MM.1S (cell line): ENCODE results near the gene RBFOX2.
A peak's percentile ranks its signal among the peaks of the same experiment; 100 is the strongest.
"Not testable (repeated sequence)": the region's sequence is repeated elsewhere in the genome, so short reads cannot be mapped to it uniquely, and the experiment has no call there.

Source experiments
- DNase-seq: peaks from one replicate; pipeline ENCODE4 v3.0.0-alpha.2; 2015
- H2AFZ ChIP-seq: fragments of 300-600 bp; sonication (generic); 2 replicates; pipeline ENCODE4 v1.6.0; 2016; ENCODE audit warnings: antibody characterized with exemption, low read length
- H3F3A ChIP-seq: fragments of 300-600 bp; sonication (generic); 2 replicates; pipeline ENCODE4 v1.6.1; 2016; ENCODE audit warnings: mild to moderate bottlenecking, antibody characterized with exemption, low read length, moderate library complexity, mixed read lengths; ENCODE audit not compliant: insufficient read depth
- H3K27ac ChIP-seq: fragments of 300-600 bp; sonication (generic); 2 replicates; pipeline ENCODE4 v1.5.1; 2016; ENCODE audit warnings: mild to moderate bottlenecking, low read length
- H3K27me3 ChIP-seq: fragments of 300-600 bp; sonication (generic); replicated peaks from 2 replicates; pipeline ENCODE4 v1.6.0; 2016; ENCODE audit warnings: low read length; ENCODE audit not compliant: insufficient read depth
- H3K36me3 ChIP-seq: fragments of 300-600 bp; sonication (generic); replicated peaks from 2 replicates; pipeline ENCODE4 v1.6.1; 2016; ENCODE audit warnings: mild to moderate bottlenecking, low read length, mixed read lengths; ENCODE audit not compliant: insufficient read depth
- H3K4me1 ChIP-seq: fragments of 300-600 bp; sonication (generic); 2 replicates; pipeline ENCODE4 v1.6.1; 2016; ENCODE audit warnings: low read length, mixed read lengths
- H3K4me2 ChIP-seq: fragments of 300-600 bp; sonication (generic); 2 replicates; pipeline ENCODE4 v1.6.0; 2016; ENCODE audit warnings: low read depth, low read length
- H3K4me3 ChIP-seq: fragments of 300-600 bp; sonication (generic); 2 replicates; pipeline ENCODE4 v1.5.1; 2016; ENCODE audit warnings: low read length, mixed read lengths
- H3K79me2 ChIP-seq: fragments of 300-600 bp; sonication (generic); 2 replicates; pipeline ENCODE4 v1.6.1; 2016; ENCODE audit warnings: mixed run types, low read length, mixed read lengths
- H3K9ac ChIP-seq: fragments of 300-600 bp; sonication (generic); 2 replicates; pipeline ENCODE4 v1.6.1; 2016; ENCODE audit warnings: low read length, mixed read lengths
- H3K9me2 ChIP-seq: fragments of 300-600 bp; sonication (generic); replicated peaks from 2 replicates; pipeline ENCODE4 v1.6.1; 2016; ENCODE audit warnings: mild to moderate bottlenecking, low read length, mixed read lengths; ENCODE audit not compliant: insufficient read depth
- H3K9me3 ChIP-seq: fragments of 300-600 bp; sonication (generic); replicated peaks from 2 replicates; pipeline ENCODE4 v1.6.1; 2016; ENCODE audit warnings: mild to moderate bottlenecking, low read length, mixed read lengths; ENCODE audit not compliant: insufficient read depth
- H4K20me1 ChIP-seq: fragments of 300-600 bp; sonication (generic); 2 replicates; pipeline ENCODE4 v1.6.1; 2016; ENCODE audit warnings: mild to moderate bottlenecking, low read length, moderate library complexity, mixed read lengths; ENCODE audit not compliant: insufficient read depth
- EZH2 ChIP-seq: fragments of 300-600 bp; sonication (generic); optimal IDR thresholded peaks from 2 replicates; pipeline ENCODE3; 2017; ENCODE audit warnings: low read depth, mild to moderate bottlenecking, antibody characterized with exemption, low read length, mixed read lengths
- EZH2phosphoT487 ChIP-seq: fragments of 300-600 bp; sonication (generic); IDR thresholded peaks from 2 replicates; pipeline ENCODE4 v1.6.1; 2018; ENCODE audit warnings: antibody characterized with exemption, low read length
- TF ChIP-seq, protein P1 (sequence below): fragments of 300-600 bp; sonication (generic); IDR thresholded peaks from 2 replicates; pipeline ENCODE4 v1.5.1; 2016; ENCODE audit warnings: antibody characterized with exemption, low read length, mixed read lengths

Gene RBFOX2

DNA sequence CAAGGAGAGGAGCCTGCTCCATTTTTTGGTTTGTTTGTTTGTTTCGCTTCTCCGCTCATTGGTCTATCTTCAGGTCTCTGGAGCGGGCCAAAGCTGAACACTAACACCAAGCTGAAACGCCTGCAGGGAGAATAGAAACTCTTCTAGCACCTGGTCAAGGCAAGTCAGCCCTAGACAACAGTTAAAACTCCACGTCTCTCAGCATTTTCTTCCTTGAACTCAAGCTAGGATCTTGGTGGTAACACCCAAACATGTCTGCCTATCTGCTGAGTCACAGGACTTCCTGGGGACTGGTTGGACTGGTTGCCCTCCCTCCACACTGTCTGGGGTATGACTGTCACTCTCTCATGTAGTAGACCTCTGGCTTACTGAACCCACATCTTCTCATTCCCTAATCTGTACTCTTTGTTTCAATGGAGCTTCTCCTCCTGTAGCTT lies 23.9 kb upstream of the RBFOX2 start:
- Histone ChIP-seq H3K9me3 (no peaks in the 10 kb centered on the region), H3K4me1 (no peaks in the 10 kb centered on the region), H3K4me3 (peak overlapping the region; percentile 27; the same call in 1 of the 2 replicates), H3F3A (no peaks in the 10 kb centered on the region), H3K9me2 (no peaks in the 10 kb centered on the region), H4K20me1 (no peaks in the 10 kb centered on the region), H3K36me3 (no peaks in the 10 kb centered on the region), H3K27ac (peak overlapping the region; percentile 62; the same call in 1 of the 2 replicates), H3K79me2 (no peaks in the 10 kb centered on the region), H3K4me2 (peak overlapping the region; percentile 35), H3K27me3 (no peaks in the 10 kb centered on the region), H2AFZ (peak overlapping the region; percentile 49), H3K9ac (peak overlapping the region; percentile 15; the same call in 1 of the 2 replicates)
- TF ChIP-seq EZH2phosphoT487 (no peak), EZH2 (no peak)
- TF ChIP-seq, protein P1, sequence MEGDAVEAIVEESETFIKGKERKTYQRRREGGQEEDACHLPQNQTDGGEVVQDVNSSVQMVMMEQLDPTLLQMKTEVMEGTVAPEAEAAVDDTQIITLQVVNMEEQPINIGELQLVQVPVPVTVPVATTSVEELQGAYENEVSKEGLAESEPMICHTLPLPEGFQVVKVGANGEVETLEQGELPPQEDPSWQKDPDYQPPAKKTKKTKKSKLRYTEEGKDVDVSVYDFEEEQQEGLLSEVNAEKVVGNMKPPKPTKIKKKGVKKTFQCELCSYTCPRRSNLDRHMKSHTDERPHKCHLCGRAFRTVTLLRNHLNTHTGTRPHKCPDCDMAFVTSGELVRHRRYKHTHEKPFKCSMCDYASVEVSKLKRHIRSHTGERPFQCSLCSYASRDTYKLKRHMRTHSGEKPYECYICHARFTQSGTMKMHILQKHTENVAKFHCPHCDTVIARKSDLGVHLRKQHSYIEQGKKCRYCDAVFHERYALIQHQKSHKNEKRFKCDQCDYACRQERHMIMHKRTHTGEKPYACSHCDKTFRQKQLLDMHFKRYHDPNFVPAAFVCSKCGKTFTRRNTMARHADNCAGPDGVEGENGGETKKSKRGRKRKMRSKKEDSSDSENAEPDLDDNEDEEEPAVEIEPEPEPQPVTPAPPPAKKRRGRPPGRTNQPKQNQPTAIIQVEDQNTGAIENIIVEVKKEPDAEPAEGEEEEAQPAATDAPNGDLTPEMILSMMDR: no peak
- DNase-seq: peak; percentile 25

DNA sequence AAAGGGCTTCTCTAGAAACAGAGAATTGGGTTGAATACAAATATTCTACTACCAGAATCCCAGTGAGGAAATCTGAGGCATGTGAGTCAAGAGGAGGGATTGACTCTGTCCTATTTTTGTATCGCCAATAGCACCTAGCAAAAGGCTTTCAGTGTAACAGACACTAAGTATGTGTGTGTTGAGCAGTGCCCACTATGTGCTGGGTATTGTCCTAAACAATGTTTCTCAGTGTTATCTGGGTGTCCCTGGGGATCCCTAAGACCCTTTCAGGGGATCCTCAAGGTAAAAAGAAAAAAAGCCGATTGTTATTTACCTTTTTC lies 21.0 kb upstream of the RBFOX2 start:
- Histone ChIP-seq H3K27ac (no peak overlapping the region), H3K4me3 (no peak overlapping the region), H4K20me1 (no peaks in the 10 kb centered on the region), H2AFZ (no peak overlapping the region), H3K36me3 (no peaks in the 10 kb centered on the region), H3F3A (no peaks in the 10 kb centered on the region), H3K4me1 (no peaks in the 10 kb centered on the region), H3K9me3 (no peaks in the 10 kb centered on the region), H3K9me2 (no peaks in the 10 kb centered on the region), H3K4me2 (no peak overlapping the region), H3K9ac (no peak overlapping the region), H3K79me2 (no peaks in the 10 kb centered on the region), H3K27me3 (no peaks in the 10 kb centered on the region)
- DNase-seq: no peak
- TF ChIP-seq, protein P1: no peak
- TF ChIP-seq EZH2 (no peak), EZH2phosphoT487 (no peak)

DNA sequence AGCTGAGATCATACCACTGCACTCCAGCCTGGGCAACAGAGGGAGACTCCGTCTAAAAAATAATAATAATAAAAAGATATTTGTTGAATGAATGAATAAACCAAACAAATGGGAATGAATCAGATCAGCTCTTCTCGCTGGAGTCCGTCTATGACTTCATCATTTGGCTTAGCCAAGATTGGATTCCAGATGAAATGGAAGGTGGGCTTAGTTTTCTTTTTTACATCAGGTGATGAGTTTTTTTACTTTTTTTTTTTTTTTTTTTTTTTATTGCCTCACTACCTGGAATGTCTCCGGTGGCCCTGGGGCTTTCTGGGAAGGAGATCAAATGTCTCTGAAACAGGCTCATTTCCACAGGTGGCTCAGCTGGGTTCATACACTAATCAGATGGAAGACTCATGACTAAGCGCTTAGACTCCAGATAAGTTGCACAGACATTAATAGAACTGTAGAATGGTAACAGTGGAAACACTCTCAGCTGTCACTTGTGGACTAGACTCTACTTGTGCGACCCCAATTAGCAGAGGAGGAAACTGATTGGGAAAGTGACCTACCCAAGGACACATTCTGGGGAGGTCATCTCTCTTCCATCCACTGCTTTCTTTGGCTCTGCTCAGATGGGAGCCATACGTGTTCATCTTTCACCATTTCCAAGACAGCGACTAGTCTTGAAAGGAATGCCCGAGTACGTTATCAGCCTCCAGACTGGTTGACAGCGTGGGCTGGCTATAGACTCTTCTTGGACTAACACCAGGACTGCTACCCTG lies 20.5 kb upstream of the RBFOX2 start:
- H4K20me1 ChIP-seq: no peaks in the 10 kb centered on the region
- no peaks in the 10 kb centered on the region for H3K27me3 ChIP-seq
- no peaks in the 10 kb centered on the region for H3K79me2 ChIP-seq
- H3K4me2 ChIP-seq: no peak overlapping the region
- no peaks in the 10 kb centered on the region for H3K4me1 ChIP-seq
- H3F3A ChIP-seq: no peaks in the 10 kb centered on the region
- H2AFZ ChIP-seq: no peak overlapping the region
- H3K36me3 ChIP-seq: no peaks in the 10 kb centered on the region
- H3K9me3 ChIP-seq: no peaks in the 10 kb centered on the region
- TF ChIP-seq EZH2phosphoT487 (no peak), EZH2 (no peak)
- TF ChIP-seq, protein P1: no peak
- H3K27ac ChIP-seq: no peak overlapping the region
- H3K9ac ChIP-seq: no peak overlapping the region
- no peak for DNase-seq
- H3K4me3 ChIP-seq: no peak overlapping the region
- H3K9me2 ChIP-seq: no peaks in the 10 kb centered on the region

DNA sequence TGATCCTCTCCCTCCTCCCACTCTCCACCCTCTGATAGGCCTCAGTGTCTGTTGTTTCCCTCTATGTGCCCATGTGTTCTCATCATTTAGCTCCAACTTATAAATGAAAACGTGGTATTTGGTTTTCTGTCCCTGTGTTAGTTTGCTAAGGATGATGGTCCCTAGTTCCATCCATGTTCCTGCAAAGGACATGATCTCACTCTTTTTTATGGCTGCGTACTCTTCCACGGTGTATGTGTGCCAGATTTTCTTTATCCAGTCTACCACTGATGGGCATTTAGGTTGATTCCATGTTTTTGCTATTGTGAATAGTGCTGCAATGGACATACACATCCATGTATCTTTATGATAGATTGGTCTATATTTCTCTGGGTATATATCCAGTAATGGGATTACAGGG lies 15.9 kb upstream of the RBFOX2 start:
- not testable (repeated sequence) for H3K9ac ChIP-seq, H4K20me1 ChIP-seq, H3K4me1 ChIP-seq, H3K4me3 ChIP-seq, H3F3A ChIP-seq, H3K9me3 ChIP-seq, H3K27me3 ChIP-seq, H3K36me3 ChIP-seq, H3K4me2 ChIP-seq, H3K79me2 ChIP-seq, DNase-seq, H3K9me2 ChIP-seq, H2AFZ ChIP-seq, H3K27ac ChIP-seq
